Fibroblast of mammary gland (primary cell): ENCODE data around the gene CCDC24.

ENCODE experiments used
- DNase-seq: peaks from one replicate; pipeline ENCODE4 v3.0.0-alpha.2; 2010; ENCODE audit warnings: low read depth
- H3K4me3 ChIP-seq: 2 replicates; pipeline ENCODE4 v1.5.1; 2011; ENCODE audit warnings: low read depth, mild to moderate bottlenecking, low read length, moderate library complexity; ENCODE audit not compliant: control insufficient read depth
- TF ChIP-seq, protein P1 (sequence below): conservative IDR thresholded peaks from 2 replicates; pipeline ENCODE4 v1.5.1; 2011; ENCODE audit warnings: low read depth, low read length, inconsistent platforms; ENCODE audit not compliant: control insufficient read depth, insufficient read depth

CCDC24 gene

DNA sequence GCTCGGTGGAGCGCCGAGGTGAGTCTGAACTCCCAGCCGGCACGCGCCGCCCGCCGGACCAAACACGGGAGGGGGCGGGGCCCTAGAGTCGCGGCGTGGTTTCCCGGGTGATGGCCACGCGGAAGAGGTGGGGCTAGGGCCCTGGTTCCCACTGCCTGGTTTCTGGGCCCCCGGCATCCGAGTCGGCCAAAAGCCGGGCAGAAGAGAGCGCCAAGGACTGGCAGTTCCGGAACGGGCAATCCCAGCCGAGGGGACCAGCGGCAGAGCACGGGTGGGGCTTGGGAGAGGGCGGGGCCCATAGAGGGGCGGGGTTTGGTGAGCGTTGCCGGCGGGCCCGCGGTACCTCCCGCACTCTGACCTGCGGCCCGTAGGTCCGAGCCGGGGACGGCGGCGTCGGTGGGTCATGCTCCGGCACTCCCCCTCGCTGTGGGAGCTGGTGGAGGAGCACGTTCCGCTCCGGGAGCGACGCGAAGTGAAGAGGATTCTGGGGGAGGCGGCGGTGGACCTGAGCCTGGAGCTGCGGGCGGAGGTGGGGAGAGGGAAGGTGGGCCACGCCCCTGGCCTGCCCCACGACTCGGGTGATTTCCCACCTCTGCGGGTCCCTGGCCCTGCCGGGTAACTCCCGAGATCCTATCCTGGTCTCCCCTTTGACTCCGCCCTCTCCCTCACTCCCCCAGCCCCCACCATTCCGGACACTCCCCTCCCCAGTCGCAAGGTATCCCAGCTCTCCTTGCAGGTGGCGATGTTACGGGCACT lies at the start of gene CCDC24:
TSS of gene CCDC24 (plus strand) at position 124 of the 756 bp plus-strand sequence. CDS start at position 404, 280 bp downstream.
- peak within 1 kb of the TSS; percentile 64 for H3K4me3 ChIP-seq
- TF ChIP-seq, protein P1, sequence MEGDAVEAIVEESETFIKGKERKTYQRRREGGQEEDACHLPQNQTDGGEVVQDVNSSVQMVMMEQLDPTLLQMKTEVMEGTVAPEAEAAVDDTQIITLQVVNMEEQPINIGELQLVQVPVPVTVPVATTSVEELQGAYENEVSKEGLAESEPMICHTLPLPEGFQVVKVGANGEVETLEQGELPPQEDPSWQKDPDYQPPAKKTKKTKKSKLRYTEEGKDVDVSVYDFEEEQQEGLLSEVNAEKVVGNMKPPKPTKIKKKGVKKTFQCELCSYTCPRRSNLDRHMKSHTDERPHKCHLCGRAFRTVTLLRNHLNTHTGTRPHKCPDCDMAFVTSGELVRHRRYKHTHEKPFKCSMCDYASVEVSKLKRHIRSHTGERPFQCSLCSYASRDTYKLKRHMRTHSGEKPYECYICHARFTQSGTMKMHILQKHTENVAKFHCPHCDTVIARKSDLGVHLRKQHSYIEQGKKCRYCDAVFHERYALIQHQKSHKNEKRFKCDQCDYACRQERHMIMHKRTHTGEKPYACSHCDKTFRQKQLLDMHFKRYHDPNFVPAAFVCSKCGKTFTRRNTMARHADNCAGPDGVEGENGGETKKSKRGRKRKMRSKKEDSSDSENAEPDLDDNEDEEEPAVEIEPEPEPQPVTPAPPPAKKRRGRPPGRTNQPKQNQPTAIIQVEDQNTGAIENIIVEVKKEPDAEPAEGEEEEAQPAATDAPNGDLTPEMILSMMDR: no peak
- peak; percentile 66 for DNase-seq

DNA sequence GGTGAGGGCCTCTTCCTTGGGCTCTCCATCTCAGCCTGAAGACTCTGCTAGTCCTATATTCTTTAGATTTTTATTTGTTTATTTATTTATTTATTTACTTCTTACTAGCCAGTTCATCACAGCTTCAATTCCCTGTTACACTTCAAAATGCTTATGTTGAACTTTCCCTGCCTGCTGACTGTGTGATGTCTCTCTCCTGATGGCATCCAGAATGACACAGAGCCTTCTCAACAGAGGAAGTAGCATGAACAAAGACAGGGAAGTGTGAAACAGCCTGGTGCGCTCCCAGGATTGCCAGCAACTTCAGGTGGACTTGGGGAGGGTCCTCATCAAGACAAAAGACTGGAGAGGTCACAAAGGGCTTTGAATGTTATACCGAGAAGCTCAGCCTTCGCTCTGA lies 49.0 kb upstream of the CCDC24 start:
- TF ChIP-seq, protein P1: no peak
- DNase-seq: no peak
- H3K4me3 ChIP-seq: no peak overlapping the region

DNA sequence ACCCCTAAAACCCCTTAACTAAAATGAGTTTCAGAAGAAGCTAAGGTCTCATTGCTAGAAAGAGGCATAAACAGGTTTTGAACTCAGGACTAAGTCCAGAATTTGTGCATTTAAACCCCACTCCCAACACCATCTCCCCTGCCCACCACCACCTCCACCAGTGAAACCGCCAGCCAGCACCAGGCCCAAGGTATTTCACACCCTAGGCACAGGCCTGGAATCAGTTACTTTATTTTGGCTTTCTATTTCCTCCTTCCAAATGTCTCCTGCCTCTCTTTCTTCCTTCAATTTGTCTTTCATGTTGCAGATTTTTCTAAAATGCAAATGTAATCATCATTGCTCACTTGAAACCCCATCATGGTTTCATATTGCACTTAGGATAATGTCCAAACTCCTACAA lies 46.5 kb upstream of the CCDC24 start:
- TF ChIP-seq, protein P1: no peak
- no peak for DNase-seq
- no peak overlapping the region for H3K4me3 ChIP-seq

DNA sequence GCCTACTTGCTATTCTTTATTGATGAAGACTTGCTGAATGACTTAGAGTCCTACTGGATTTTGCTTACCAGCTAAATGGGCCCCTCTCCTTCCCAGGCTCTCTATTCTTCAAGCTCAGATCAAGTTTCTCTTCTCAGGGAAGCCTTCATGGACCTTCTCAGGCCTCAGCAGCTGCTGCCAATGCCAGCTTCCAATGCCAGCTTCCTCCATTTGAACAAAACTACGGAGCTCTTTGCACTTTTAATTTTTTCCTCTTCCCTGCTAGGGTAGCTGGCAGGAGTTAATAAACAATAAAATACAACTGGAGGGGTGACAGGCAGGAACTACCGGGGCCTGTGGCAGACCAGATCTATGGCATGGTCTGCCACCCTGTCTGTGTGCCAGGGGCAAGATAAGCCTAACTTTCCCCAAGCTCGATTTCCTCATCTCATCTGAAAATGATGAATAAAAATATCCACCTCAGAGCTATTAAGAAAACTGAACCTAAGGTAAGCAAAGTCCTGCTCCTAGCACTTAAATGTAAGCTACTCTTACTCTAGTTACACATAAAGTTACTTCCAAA lies 45.6 kb upstream of the CCDC24 start:
- TF ChIP-seq, protein P1: no peak
- H3K4me3 ChIP-seq: peak overlapping the region; percentile 87
- DNase-seq: no peak

DNA sequence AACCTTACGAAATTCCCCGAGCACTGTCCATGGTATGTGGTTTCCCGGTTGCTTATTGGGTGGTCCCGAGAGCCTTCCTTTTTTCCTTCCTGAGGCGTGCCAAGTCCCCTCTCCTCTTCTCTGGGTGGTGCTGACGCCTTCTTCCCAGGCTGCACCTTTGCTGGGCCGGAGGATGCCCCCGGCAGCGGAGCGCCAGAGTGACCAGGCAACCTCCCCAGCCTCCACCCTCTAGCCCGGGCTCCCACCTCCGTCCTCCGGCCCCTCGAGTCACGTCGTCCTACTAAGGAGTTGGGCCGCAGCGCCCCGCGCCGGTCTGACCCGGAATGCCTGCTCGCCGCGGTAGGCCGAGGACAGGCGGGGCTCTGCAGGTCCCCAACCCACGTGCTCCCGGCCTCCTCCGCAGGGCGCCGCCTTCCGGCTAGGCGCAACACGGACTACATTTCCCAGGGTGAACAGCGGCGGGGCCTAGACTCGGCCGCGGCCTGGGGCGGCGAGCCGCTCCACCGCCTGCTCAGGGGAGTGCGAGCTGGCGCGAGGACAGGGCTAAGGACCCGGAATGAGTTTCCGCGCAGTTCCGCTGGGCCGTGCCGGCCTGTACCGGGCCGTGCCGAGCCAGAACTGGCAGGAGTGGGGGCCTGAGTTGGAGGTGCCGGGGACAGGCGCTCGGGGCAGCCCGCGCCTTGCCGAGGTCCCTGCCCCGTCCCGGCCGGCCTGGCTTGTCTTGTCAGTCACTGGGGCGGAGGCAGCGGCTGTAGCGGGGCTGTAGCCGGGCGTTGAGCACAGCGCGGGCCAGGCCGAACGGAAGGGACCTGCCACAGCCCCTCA lies 45.0 kb upstream of the CCDC24 start, which contains the start of gene IPO13:
TSS of gene IPO13 (plus strand) at position 715 of the 825 bp plus-strand sequence. CDS start 651 bp downstream, outside the sequence.
- DNase-seq: peak; percentile 94
- H3K4me3 ChIP-seq: peak within 1 kb of the TSS; percentile 87
- TF ChIP-seq, protein P1: peak; percentile 37

DNA sequence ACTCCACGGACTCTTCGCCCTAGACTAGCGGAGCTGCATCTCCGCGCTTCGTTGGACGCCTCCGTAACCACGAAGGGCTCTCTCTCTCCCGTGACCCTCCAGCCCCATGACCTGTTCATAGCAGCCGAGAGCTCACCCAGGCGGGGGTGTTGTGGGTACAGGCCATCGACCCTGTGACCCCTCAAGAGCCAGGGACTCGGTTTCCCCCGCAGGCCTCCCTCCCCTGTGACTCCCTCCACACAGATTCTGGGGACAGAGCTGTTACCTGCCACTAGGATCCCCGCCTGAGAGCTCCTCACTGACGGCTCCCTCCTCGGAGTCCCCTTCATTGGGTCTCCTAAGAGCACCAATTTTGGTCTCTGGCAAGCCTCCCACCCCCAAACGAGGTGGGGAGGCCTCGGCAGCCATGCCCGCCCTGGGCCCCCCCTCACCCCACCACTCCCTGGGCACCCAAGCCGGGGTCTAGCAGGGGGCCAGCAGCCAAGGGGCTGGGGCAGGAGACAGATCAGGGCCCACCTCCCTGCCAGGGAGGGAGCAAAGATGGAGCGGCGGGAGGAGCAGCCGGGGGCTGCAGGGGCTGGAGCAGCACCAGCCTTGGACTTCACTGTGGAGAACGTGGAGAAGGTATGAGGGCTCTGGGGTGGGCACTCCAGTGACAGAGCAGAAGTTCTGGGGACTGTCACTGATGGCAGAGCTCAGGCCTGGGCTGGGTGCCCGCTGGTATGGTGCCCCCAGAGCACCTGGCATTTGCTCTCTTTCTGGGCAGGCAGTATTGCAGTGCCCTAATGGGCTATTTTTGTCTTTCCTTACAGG lies 44.1 kb upstream of the CCDC24 start:
- DNase-seq: no peak
- TF ChIP-seq, protein P1: no peak
- H3K4me3 ChIP-seq: peak overlapping the region; percentile 87
